Measurements from ENCODE around the gene SETD1B.

DNA sequence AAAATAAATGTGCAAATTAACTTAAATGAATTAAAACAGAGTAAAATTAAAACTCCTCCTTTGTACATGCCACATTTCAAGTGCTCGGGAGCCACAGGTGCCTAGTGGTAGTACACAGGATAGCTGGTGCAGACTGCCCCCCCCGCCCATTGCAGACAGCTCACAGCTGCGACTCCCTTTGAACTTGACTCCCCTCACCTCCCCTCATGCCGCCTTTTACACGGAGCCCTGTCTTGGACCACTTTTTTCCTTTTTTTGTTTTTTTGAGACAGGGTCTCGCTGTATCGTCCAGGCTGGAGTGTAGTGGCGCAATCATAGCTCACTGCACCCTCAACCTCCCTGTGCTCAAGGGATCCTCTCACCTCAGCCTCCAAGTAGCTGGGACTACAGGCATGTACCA, 11.5 kb downstream of the SETD1B start:
- TF ChIP-seq, protein P1, sequence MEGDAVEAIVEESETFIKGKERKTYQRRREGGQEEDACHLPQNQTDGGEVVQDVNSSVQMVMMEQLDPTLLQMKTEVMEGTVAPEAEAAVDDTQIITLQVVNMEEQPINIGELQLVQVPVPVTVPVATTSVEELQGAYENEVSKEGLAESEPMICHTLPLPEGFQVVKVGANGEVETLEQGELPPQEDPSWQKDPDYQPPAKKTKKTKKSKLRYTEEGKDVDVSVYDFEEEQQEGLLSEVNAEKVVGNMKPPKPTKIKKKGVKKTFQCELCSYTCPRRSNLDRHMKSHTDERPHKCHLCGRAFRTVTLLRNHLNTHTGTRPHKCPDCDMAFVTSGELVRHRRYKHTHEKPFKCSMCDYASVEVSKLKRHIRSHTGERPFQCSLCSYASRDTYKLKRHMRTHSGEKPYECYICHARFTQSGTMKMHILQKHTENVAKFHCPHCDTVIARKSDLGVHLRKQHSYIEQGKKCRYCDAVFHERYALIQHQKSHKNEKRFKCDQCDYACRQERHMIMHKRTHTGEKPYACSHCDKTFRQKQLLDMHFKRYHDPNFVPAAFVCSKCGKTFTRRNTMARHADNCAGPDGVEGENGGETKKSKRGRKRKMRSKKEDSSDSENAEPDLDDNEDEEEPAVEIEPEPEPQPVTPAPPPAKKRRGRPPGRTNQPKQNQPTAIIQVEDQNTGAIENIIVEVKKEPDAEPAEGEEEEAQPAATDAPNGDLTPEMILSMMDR (conservative IDR thresholded peaks at IDR 0.05; ENCODE audit: low read depth, low read length) = no peak
- no peak for TF ChIP-seq EZH2 (IDR thresholded peaks at IDR 0.05; ENCODE audit: borderline replicate concordance, low read depth, low read length, poor library complexity, severe bottlenecking)

Measured in A673 (cell line).